DMS53 treated with DMSO at 0.1 percent for 48 hours (cell line): ENCODE results near the gene CKAP2.
"Not testable (repeated sequence)": the region's sequence is repeated elsewhere in the genome, so short reads cannot be mapped to it uniquely, and the experiment has no call there.

Experiments used
- DNase-seq: peaks from one replicate; lab custom pipeline; 2025; ENCODE audit not compliant: unreplicated experiment; lab: John Stamatoyannopoulos, UW

Gene CKAP2

GRCh38 chr13:52454820-52455676 lies at the start of gene CKAP2:
TSS of gene CKAP2 (plus strand) at chr13:52455478. CDS start at chr13:52455557, 79 bp downstream.
- peak; percentile 95 for DNase-seq

- peak; percentile 16 for DNase-seq
These were observed 49.3 kb upstream of the CKAP2 start, which contains the start of gene THSD1 for GRCh38 chr13:52405767-52406494. TSS of gene THSD1 (minus strand) at chr13:52406172. CDS start at chr13:52402600, 3,572 bp downstream.

GRCh38 chr13:52406629-52407028 lies 48.6 kb upstream of the CKAP2 start:
- no peak for DNase-seq

GRCh38 chr13:52407436-52407835 lies 47.8 kb upstream of the CKAP2 start:
- not testable (repeated sequence) for DNase-seq

GRCh38 chr13:52408071-52408658 lies 47.1 kb upstream of the CKAP2 start:
- DNase-seq, result not testable (repeated sequence)

- no peak for DNase-seq
These were observed 43.6 kb upstream of the CKAP2 start for GRCh38 chr13:52411629-52412028.

GRCh38 chr13:52412128-52412527 lies 43.1 kb upstream of the CKAP2 start:
- DNase-seq, result no peak

- DNase-seq, result no peak
These were observed 41.2 kb upstream of the CKAP2 start for GRCh38 chr13:52414051-52414450.

- no peak for DNase-seq
These were observed 40.3 kb upstream of the CKAP2 start for GRCh38 chr13:52414963-52415362.

- no peak for DNase-seq
These were observed 36.2 kb upstream of the CKAP2 start for GRCh38 chr13:52419080-52419479.

GRCh38 chr13:52421216-52421615 lies 34.1 kb upstream of the CKAP2 start:
- DNase-seq, result no peak

GRCh38 chr13:52428295-52428694 lies 27.0 kb upstream of the CKAP2 start:
- no peak for DNase-seq

GRCh38 chr13:52432456-52432855 lies 22.8 kb upstream of the CKAP2 start:
- DNase-seq, result no peak

GRCh38 chr13:52446265-52446664 lies 9.0 kb upstream of the CKAP2 start:
- no peak for DNase-seq

- DNase-seq, result no peak
These were observed 7.9 kb upstream of the CKAP2 start for GRCh38 chr13:52447354-52447753.

GRCh38 chr13:52447815-52448552 lies 7.3 kb upstream of the CKAP2 start:
- DNase-seq, result no peak

GRCh38 chr13:52449331-52450011 lies 5.8 kb upstream of the CKAP2 start:
- no peak for DNase-seq

- DNase-seq, result peak; percentile 93
These were observed 5.1 kb upstream of the CKAP2 start, which contains the start of gene VPS36 for GRCh38 chr13:52450012-52450792. TSS of gene VPS36 (minus strand) at chr13:52450634. CDS start at chr13:52450594, 40 bp downstream.

- DNase-seq, result no peak
These were observed 4.5 kb upstream of the CKAP2 start for GRCh38 chr13:52450793-52451116.
